ENCODE data around the gene GABRG3. TPM values are rescaled to one million over a fixed set of nuclear protein-coding genes. Genes with fewer than 3 reads are reported as not detected.

Gene GABRG3
- total and polyA plus RNA-seq, 3 donors from 2014 or later, result 3.7 to 13.4 (median 6.9) TPM

DNA sequence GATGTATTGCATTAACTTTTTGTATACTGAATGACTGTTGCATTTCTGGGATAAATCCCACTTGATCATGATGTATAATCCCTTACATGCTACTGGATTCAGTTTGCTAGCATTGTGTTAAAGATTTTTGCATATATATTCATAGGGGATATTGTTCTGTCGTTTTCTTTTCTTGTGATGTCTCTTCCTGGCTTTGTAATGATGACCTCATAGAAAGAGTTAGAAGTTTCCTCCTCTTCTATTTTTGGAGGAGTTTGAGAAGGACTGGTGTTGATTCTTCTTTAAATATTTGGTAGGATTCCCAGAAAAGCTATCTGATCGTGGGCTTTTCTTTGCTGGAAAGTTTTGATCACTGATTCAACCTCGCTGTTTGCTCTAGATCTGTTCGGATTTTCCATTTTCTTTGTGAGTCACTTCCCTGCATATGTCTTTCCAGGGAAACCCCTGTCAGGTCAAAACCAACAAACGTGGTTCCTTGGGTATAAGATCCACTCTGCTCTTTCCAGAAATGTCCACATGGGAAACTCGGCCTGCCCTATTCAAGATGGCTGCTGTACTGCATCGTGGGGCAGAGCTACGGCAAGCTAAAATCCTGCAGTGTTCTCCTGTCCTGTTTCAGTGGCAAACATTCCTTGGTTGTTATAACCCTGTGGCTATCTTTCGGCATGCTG lies 120.4 kb downstream of the GABRG3 start:
- Histone ChIP-seq H3K4me3 (no peak overlapping the region), H3K27ac (no peak overlapping the region), H3K36me3 (ENCODE audit: low read depth, missing control alignments) (no peaks in the 10 kb centered on the region), H3K27me3 (no peaks in the 10 kb centered on the region), H3K4me1 (no peaks in the 10 kb centered on the region), H3K9me3 (no peaks in the 10 kb centered on the region)
- WGBS, 2 donors, result 74 to 80% methylated on average over 9 of the region's 9 CpGs
- TF ChIP-seq, protein P1, sequence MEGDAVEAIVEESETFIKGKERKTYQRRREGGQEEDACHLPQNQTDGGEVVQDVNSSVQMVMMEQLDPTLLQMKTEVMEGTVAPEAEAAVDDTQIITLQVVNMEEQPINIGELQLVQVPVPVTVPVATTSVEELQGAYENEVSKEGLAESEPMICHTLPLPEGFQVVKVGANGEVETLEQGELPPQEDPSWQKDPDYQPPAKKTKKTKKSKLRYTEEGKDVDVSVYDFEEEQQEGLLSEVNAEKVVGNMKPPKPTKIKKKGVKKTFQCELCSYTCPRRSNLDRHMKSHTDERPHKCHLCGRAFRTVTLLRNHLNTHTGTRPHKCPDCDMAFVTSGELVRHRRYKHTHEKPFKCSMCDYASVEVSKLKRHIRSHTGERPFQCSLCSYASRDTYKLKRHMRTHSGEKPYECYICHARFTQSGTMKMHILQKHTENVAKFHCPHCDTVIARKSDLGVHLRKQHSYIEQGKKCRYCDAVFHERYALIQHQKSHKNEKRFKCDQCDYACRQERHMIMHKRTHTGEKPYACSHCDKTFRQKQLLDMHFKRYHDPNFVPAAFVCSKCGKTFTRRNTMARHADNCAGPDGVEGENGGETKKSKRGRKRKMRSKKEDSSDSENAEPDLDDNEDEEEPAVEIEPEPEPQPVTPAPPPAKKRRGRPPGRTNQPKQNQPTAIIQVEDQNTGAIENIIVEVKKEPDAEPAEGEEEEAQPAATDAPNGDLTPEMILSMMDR (IDR thresholded peaks at IDR 0.05), result no peak
- no peak for TF ChIP-seq POLR2A (IDR thresholded peaks at IDR 0.05)
- DNase-seq, result no peak
- intact Hi-C loops (cut with DNase I; ENCODE audit: low total_unique reads), result no loop called here

DNA sequence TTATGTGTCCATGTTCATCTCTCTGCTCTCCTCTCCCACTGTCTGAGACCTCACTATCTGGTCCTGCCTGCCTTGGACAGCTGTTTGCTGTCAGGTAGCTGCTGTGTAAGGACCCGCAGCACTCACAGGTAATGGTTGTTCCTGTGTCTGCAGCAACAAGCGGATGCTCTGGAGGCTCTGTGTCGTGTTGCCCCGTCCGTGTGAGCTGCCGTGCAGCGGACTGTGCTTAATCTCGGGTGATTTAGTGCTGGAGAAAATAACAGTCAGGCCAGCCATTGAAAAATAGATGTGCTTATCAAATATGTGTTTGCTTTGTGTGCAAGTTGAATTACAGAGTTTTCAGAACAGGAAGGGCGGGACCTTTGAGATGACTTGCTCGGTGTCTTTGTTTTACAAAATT lies 121.4 kb downstream of the GABRG3 start:
- Histone ChIP-seq H3K27ac (no peak overlapping the region), H3K36me3 (ENCODE audit: low read depth, missing control alignments) (no peaks in the 10 kb centered on the region), H3K4me3 (no peak overlapping the region), H3K27me3 (no peaks in the 10 kb centered on the region), H3K4me1 (no peaks in the 10 kb centered on the region), H3K9me3 (no peaks in the 10 kb centered on the region)
- intact Hi-C loops (cut with DNase I; ENCODE audit: low total_unique reads), result no loop called here
- TF ChIP-seq, protein P1 (IDR thresholded peaks at IDR 0.05), result no peak
- no peak for TF ChIP-seq POLR2A (IDR thresholded peaks at IDR 0.05)
- no peak for DNase-seq
- 55 to 67% methylated on average over 10 of the region's 10 CpGs for WGBS, 2 donors

DNA sequence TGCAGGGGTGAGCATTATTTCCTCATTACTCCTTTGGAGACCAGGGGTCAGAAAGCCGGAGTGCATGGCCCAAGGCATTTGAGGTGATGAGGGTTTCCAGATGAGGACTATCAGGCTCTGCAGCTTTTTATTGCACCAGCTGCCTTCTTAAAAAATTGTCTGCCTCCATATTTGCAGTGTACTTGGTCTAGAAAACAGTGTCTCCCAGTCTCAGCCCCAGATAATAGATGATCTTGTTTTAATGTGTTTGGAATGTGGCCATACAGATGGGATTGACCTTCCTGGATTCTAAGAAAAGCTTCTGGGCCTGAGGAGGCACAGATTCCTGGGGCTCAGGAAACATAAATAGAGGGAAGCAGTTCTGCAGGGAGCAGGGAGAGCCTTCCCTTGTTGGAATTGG lies 123.3 kb downstream of the GABRG3 start:
- TF ChIP-seq POLR2A (IDR thresholded peaks at IDR 0.05), result no peak
- TF ChIP-seq, protein P1 (IDR thresholded peaks at IDR 0.05), result no peak
- Histone ChIP-seq H3K9me3 (no peaks in the 10 kb centered on the region), H3K4me1 (no peaks in the 10 kb centered on the region), H3K36me3 (ENCODE audit: low read depth, missing control alignments) (no peaks in the 10 kb centered on the region), H3K27ac (no peak overlapping the region), H3K27me3 (no peaks in the 10 kb centered on the region), H3K4me3 (no peak overlapping the region)
- intact Hi-C loops (cut with DNase I; ENCODE audit: low total_unique reads), result no loop called here
- WGBS, 2 donors, result 63% methylated on average over 1 of the region's 1 CpG
- no peak for DNase-seq

DNA sequence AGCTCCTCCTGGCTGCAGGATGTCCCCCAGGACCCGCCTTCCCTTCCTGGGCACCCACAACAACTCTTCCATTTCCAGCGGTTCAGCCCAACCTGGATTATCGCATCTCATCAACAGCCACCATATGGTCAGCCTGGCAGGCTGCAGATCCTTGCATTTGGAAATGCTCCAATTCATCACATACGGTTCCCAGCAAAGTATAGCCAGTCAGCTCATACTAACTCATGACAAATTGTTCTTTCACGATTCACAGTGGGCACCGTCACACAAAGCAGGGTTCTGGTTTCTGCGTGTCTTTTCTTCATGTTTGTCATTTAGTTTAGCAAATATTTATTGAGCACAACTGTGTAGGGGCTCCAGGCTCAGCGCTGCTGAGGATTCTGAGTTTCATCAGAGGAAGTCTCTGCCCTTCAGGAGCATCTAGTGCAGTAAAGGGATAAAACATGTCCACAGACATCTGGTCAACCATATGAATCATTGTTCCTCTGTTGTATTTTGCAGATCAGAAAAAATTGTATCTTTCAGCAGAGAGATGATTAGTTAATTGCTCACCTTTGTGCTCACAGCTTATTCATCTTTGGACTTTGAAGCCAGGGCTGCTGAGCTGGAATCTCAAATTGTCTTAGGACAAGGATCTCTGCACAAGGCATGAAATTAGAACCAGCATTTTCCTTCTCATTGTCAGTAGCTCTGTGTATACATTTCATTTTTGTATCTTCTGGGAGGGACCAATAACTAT lies 125.1 kb downstream of the GABRG3 start:
- 70 to 80% methylated on average over 8 of the region's 8 CpGs for WGBS, 2 donors
- intact Hi-C loops (cut with DNase I; ENCODE audit: low total_unique reads), result no loop called here
- Histone ChIP-seq H3K4me3 (no peak overlapping the region), H3K4me1 (no peaks in the 10 kb centered on the region), H3K9me3 (no peaks in the 10 kb centered on the region), H3K36me3 (ENCODE audit: low read depth, missing control alignments) (no peaks in the 10 kb centered on the region), H3K27me3 (no peaks in the 10 kb centered on the region), H3K27ac (no peak overlapping the region)
- no peak for DNase-seq
- TF ChIP-seq, protein P1 (IDR thresholded peaks at IDR 0.05), result no peak
- no peak for TF ChIP-seq POLR2A (IDR thresholded peaks at IDR 0.05)
